HG03280 (cell line): ENCODE measurements around the gene CLK2.
"Not testable (repeated sequence)": the region's sequence is repeated elsewhere in the genome, so short reads cannot be mapped to it uniquely, and the experiment has no call there.

Source experiments
- ATAC-seq: cut with Tn5 transposase; IDR thresholded peaks from one replicate; pipeline ENCODE4 v1.9.1; 2021; ENCODE audit warnings: mild to moderate bottlenecking, moderate library complexity; ENCODE audit not compliant: unreplicated experiment

Gene CLK2

DNA sequence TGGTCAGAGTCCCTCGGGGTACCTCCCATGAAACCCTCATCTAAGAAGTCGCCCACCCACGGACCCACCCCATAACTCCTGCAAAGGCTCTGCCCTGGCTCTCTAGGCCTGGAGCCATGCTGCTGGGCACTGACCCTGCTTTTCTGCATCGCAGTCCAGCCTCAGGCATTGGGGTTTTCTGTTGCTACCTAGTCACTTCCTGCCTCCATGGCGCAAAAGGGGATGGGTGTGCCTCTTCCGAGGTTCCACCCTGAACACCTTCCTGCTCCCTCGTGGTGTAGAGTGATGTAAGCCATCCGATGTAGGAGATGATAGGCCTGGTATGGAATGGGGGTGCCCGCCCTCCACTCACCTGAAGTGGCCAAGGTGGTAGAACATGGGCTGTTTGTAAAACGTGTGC lies 58.6 kb downstream of the CLK2 start:
- not testable (repeated sequence) for ATAC-seq
